G401 (cell line): ENCODE measurements around the gene CABP1. TPM values are rescaled to one million over a fixed set of nuclear protein-coding genes. Genes with fewer than 3 reads are reported as not detected.

Source experiments
- DNase-seq: peaks from one replicate; pipeline ENCODE4 v3.0.0-alpha.2; 2015; ENCODE audit warnings: low spot score
- in situ Hi-C: cut with HindIII; loops from 2 replicates; pipeline ENCODE4 v1.10.0; 2016; ENCODE audit warnings: low sequenced_read_pairs, mixed read lengths
- total RNA-seq: library from RNA; depleted of rRNA; stranded (reverse); fragments of >200 nt; shearing (Covaris generic); gene quantifications from 2 replicates; pipeline ENCODE4 v1.2.3, GENCODE V29; 2014

CABP1 gene
- total RNA-seq, 1 experiment from 2014 or later: not detected

DNA sequence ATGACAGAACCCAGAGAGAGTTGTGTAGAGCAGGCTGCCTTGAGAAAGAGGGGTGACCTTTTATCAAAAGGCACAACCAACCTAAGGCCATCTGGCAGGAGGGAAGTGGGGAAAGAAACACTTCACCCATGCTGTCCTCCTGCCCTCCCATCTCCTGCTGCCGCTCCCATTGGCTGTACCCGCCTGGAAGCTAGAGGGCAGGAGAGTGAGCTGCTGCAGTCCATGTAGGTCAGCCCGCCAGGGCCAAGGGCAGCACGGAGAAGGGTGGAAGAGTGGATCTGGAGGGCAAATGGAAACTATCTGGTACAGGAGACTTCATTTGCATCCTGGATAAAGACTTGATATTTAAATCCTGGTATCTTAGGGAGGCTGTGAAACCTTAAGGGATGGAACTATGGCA is 11.5 kb upstream of the CABP1 start:
- in situ Hi-C loops: no loop called here
- peak; percentile 72 for DNase-seq

DNA sequence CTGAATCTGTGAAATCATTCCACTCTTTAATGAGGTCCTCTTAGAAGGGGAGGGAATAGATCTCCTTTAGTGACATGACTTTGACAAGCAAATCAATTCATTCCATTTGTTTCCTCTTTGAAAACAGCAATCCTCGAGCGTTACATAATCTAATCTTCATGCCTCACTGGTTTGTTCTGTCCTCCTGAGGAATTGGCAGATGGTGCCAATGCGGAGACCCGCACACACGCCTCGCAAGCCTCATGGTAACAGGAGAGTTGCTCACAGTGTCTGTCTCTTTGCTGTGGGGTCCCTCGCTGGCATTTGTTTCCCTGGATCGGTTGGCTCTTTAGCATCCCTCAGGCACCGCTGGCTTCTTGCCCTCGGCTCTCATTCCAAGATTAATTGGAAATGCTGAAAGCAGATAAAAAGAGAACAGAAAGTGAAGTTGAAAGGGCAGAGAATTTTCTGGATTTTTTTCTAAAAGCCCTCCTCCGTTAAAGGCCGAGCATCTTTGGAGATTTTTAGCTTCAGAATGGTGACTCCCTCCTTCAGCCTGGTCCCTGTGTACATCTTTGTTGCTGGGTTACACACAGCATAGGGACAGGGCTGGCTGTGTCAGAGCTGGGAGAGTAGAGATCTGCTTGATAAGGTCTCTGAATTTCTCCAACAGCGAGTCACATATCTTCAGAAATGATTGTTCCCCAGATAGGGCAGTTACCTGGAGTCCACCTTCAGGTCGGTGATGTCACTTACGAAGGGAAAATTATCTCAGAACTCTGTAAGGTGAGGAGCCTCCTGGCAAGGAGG is 10.1 kb upstream of the CABP1 start:
- peak; percentile 93 for DNase-seq
- in situ Hi-C loops: no loop called here

DNA sequence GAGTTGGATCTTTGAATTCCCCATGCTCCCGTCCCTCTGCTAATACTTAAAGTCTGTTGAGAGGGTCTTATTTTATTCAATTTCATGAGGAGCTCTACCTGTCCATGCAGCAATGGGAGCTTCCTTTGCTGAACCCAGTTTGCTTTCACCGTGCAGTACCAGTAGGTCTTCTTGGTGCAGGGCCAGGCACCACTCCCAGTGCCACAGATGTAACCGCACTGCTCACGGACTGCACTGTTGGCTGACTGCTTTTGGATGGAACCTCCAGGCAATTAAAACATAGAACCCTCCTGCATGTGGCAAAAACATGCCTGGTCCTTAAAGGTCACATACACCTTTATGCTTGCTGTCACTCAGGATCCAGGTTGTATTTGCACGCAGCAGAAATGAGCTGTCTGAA is 9.3 kb upstream of the CABP1 start:
- in situ Hi-C loops: no loop called here
- peak; percentile 89 for DNase-seq

DNA sequence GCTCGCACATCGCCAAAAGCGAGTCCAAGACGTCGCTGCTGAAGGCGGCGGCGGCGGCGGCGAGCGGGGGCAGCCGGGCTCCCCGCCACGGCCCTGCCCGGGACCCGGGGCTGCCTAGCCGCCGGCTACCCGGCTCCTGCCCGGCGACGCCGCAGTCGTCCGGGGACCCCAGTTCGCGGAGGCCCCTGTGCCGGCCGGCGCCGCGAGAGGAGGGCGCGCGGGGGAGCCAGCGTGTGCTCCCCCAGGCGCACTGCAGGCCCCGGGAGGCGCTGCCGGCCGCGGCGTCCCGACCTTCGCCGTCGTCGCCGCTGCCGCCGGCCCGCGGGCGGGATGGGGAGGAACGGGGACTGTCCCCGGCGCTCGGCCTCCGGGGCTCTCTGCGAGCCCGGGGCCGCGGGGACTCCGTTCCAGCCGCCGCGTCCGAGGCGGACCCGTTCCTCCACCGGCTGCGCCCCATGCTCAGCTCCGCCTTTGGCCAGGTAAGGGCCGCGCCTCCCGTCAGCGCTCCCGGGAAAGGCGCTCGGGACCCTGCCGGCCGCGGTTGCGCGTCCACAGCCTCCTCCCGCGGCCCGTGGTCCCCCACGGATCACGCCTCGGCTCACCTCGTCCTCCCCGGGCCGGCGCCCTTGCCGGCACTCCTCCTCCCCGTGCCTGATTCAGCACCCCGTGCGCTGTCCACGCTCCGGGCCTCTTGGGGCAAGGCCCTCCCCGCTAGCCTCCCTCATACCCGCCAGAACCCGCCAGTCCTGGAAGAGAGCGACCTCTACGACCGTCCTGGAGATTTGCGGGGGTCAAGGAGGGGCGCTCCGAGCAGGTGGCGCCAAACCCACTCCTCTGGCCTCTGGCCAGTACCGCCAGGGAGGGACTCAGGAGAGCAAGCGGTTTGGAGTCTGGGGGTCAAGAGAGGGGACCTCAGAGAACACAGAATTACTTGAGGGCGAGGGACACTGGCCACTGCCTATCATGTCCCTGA is 721 bp downstream of the CABP1 start:
- DNase-seq: peak; percentile 45
- in situ Hi-C loops: no loop called here

DNA sequence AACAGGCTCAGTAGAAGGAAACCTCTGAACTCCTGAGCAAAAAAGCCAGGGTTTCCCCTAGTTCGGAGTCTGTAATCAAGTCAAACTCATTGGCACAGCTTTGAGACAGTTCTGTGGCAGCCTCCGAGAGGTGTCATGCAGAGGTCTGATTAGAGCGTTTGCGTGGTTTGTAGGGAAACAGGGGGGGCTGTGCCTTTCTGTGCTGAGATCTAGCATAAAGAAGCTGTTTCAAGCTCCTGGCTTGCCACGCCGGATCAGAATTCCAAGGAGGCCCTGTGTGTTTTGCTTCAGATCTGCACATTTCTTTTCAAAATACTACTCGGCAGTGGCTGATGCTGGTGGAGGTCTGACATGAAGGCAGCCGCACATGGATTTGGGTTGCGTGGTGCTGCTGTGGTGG is 1.7 kb downstream of the CABP1 start:
- peak; percentile 58 for DNase-seq
- in situ Hi-C loops: no loop called here

DNA sequence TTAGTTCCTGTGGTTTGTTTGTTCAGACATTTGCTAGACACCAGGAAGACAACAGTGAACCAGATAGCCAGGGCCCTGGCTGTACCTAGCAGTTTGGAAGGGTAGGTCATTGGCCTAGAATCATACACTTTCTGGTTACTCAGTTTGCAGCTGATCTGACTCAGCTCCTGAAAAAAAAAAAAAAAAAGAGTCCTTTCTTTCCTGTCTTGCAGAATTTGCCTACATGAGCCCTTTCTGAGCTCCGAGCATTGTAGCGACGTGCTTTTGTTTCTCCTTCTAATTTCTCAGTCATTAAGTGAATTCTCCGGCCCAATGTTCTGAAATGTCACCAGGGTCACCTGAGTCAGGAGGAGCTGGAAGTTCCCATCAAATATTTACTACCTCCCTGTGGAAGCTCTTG is 2.4 kb downstream of the CABP1 start:
- DNase-seq: no peak
- in situ Hi-C loops: no loop called here

DNA sequence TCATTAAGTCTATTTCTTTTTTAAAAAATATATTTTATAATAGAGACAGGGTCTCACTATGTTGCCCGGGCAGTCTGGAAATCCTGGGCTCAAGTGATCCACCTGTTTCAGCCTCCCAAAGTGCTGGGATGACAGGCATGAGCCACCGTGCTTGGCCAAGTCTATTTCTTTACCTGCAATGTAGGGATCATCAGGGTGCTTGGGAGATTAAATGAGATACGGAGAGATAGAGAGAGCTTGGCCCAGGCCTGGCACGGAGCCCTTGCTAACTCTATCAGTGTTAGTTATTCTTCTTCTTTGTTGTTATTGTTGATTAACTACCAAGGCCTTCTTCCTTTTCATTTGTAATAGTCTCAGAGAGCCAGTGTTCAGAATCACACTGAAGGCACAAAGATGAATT is 3.1 kb downstream of the CABP1 start:
- no peak for DNase-seq
- in situ Hi-C loops: no loop called here

DNA sequence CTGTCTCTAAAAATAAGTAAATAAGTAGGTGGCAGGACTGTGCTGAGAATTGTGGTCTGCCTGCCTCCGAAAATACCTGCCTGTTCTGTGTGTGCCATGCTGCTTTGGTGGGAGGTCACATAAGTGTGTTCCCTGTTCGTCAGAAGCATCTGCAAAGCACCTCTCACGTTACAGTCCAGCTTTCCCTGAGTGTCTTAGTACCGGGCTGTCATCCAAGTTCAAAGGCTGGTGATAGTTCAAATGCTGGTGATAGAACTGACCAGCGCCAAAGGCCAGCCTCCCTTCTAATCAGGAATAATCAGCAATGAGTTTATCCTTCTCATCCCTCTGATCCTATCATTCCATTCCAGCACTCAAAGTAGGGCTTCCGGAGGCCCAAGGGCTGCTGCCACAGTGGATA is 5.6 kb downstream of the CABP1 start:
- in situ Hi-C loops: no loop called here
- DNase-seq: no peak

DNA sequence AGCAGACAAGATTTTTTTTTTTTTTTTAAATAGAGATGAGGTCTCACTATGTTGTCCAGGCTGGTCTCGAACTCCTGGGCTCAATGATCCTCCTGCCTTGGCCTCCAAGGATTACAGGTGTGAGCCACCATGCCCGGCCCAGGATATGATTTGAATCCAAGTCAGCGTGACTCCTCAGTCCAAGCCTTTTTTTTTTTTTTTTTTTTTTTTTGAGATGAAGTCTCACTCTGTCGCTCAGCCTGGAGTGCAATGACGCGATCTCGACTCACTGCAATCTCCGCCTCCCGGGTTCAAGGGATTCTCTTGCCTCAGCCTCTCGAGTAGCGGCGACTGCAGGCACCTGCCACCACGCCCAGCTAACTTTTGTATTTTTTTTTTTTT is 6.9 kb downstream of the CABP1 start:
- no peak for DNase-seq
- in situ Hi-C loops: no loop called here

DNA sequence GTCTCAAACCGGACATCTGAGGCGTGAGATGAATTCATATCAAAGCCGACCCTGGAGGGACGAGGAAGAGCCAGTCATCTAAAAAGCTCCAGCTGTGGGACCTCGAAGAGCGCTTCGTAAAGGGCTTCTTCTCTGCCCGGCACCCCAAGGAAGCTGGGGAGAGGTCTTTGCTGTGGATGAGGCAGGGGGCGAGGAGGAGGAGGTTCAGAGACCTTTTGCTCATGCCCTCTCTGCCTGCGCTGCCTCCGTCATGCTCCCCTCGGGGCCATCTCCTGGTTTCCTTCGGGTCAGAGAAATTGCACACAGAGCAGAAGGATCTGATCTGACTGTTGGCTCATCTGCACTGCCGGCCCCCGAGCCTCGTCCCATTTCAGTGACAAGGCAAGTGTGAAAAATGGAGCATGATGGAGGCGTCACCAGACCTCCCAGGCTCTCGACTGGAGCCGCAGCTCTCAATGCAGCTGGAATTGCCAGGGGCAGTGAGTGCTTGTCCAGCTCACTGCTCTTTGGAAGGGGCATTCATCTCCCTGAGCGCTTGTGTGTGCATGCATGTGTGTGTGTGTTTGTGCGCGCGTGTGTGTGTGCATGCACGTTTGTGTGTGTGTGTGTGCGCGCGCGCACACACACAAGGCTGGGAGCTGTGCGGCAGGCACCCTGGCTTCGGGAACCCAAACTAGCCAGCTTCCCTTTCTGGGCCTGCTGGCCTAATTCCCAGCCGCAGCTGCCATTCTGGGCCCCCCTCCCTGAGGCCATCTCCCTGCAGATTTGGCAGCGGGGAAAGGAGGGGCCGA is 9.2 kb downstream of the CABP1 start:
- DNase-seq: no peak
- in situ Hi-C loops: no loop called here

DNA sequence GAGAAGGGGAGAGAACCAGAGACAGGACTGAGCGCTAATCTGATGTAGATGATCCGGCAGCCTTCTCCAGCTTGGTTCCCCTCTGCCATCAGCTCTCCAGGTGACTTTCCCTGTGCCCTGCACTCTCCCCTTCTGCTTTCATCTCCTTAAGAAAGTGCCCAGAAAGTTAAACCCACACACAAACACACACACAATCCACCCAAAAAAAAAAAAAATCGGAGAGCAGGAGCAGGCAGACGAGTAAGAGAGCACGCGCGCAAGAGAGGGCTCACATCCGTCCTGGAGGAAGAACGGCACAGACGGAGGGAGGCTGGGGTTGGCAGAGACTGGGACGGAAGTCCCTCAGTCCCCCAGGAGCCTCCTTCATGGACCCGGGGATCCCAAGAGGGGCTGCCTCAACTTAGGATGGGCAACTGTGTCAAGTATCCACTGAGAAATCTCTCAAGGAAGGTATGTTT is 9.8 kb downstream of the CABP1 start:
- in situ Hi-C loops: no loop called here

DNA sequence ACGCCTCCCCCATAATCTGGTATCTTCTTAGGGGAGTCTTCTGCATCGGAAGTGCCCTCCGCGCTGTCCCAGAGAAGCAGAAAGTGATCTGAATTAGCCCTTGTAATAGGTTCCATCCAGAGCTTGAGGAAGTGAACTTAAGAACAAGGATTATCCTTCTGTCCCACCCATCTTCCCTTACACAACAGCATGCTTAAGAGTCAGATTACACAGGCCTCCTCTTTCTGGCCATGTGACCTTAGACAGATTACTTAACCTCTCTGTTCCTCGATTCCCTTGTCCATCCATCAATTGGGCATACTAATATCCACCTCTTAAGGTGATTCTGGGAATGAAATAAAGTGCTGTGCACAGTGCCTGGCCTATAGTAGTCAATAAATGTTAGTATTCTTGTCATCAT is 11.4 kb downstream of the CABP1 start:
- no peak for DNase-seq
- in situ Hi-C loops: no loop called here

More for the DNA sequence above, 9.8 kb downstream of the CABP1 start:
- DNase-seq: no peak

DNA sequence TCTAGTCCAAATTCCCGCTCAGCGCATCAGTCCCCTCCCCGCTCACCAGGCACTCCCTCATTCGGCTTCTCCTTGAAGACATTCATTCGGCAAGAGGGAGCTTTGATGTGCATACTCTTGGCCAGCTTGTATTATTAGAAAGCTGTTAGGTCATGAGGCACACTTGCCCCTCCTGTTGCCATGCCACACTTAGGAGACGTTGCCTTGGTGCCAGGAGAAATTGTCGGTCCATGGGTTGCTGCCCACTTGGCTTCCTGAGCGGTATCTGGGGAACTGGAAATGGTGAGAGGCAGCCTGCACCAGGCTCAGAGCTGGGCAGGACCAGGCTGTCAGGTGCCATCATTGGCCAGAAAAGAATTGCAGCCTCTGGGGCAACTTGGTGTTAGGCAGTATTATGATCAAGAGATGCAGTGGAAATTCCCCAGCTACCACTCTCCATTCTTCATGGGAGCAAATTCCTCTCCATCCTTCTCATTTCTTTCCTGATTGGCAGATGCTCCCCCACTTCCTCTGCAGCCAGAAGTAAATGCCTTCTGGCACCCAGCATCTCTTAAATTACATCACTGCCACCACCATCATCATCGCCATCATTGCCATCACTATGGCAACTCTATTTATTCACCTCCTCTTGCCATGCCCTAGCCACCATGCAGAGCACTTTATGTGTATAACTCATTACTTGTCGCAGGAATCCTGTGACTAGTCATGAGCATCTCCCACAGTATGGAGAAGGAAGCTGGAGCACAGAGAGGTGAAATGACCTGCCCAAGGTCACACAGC is 12.4 kb downstream of the CABP1 start:
- peak; percentile 54 for DNase-seq

DNA sequence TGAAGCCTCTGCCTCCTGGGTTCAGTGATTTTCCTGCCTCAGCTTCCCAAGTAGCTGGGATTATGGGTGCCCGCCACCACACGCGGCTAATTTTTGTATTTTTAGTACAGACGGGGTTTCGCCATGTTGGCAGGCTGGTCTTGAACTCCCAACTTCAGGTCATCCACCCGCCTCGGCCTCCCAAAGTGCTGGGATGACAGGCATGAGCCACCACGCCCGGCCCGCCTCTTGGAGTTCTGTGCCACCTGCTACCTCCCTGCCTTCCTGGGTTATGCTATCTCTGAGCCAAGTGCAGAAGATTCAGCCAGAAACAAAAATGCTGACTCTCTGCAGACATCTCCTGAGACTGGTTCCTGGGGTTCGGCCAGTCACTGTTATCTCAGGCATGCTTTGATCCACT is 13.2 kb downstream of the CABP1 start:
- in situ Hi-C loops: no loop called here
- DNase-seq: no peak

More for the DNA sequence above, 12.4 kb downstream of the CABP1 start:
- in situ Hi-C loops: no loop called here

DNA sequence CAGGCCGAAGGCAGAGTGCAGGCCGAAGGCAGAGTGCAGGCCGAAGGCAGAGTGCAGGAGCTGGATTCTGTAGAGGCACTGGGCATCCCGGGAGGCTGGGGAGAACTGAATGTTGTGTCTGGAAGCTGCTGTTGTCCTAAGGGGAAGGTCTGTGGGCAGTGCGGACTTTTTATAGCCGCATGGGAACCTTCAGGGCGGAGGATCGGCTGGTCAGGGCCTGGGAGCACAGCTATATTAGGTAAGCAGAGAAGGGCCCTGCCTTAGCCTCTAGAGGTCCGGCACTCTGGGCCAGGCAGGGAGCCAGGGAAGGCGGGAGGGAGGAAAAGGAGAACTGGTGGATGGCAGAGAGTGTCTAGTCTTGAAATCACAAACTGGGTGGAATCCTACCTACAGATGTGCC is 14.2 kb downstream of the CABP1 start:
- in situ Hi-C loops: no loop called here

DNA sequence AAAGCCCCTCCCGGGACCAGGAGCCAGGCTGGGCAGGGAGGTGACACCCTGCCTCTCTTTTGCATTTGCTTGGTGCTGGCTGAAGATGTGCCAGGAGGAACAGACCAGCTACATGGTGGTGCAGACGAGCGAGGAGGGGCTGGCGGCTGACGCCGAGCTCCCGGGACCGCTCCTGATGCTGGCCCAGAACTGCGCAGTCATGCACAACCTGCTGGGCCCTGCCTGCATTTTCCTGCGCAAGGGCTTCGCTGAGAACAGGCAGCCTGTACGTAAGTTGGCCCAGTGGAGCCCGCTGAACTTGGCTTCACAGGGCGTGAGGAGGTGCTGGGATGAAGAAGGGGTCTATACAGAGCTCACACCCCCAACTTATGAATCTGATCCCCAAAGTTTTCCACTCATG is 15.6 kb downstream of the CABP1 start:
- in situ Hi-C loops: no loop called here
- DNase-seq: no peak

More for the DNA sequence above, 14.2 kb downstream of the CABP1 start:
- no peak for DNase-seq

DNA sequence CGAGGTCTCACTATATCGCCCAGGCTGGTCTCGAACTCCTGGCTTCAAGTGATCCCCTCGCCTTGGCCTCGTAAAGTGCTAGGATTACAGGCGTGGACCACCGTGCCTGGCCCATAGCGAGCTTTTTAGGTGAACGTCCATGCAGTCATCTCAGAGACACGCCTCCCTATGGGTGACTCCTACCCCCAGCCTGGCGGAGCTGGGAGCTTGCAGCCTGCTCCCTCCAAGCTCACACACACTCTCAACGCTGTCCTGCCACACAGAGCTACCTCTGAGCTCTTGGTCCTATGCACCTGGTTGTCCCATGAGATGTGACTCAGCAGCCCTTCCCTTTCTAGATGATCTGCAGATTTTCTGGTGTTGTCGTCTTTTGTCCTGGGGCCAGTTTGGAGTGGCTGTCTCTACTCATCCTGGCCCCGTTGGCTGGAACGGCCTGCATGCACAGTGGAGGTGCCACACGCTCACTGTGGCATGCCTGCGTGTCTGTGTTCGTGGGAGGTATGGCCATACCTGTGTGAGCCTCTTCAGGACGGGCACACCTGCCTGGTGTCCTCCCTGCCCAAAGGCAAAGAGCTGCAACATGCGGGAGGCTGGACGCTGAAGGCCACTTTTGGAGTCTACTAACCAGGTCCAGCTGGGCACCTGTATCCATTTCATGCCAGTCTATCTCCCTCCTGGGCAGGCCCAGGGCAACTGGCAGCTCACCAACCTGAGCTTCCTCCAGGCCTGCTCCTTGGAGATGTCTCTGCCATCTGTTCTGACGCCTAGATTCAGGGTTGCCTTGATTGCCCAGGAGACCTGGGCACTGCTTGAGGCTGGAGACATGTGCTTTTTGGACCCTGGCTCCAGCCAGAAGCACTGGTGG is 18.1 kb downstream of the CABP1 start:
- peak; percentile 87 for DNase-seq
- in situ Hi-C loops: no loop called here

DNA sequence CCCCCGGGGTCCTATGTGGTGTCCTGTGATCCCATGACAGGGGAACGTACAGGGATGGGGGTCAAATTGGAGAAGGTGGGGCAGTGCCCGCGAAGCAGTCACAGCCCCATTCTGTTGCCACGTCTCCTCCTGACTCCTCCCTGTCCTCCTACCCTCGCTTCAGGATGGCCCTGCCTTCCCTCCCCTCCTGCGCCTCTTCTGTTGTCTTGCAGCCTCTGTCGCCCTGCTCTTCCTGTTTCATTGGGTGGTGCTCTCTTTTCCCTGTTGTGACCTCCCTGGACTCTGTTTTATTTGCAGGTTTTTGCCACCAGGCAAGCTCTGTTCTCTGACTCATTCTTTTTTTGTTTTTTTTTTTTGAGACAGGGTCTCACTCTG is 18.7 kb downstream of the CABP1 start:
- in situ Hi-C loops: no loop called here
- DNase-seq: peak; percentile 35
